Mesothelial cell of epicardium (in vitro differentiated cells): ENCODE results near the gene GPATCH1. TPM values are rescaled to one million over a fixed set of nuclear protein-coding genes. Genes with fewer than 3 reads are reported as not detected.
A peak's percentile ranks its signal among the peaks of the same experiment; 100 is the strongest.

Experiments used
- DNase-seq, 2 experiments: peaks; one replicate each; pipeline ENCODE4 v3.0.0; 2021; ENCODE audit warnings: low spot score in 2 of 2; ENCODE audit not compliant: unreplicated experiment in 2 of 2
- H3K27ac Mint-ChIP-seq: 2 replicates; pipeline ENCODE4 v1.8.0; 2021; ENCODE audit warnings: mixed read lengths
- H3K27me3 Mint-ChIP-seq: 2 replicates; pipeline ENCODE4 v1.8.0; 2021; ENCODE audit warnings: low read depth, mixed read lengths
- H3K36me3 Mint-ChIP-seq: 2 replicates; pipeline ENCODE4 v1.8.0; 2021; ENCODE audit warnings: mixed read lengths
- H3K4me1 Mint-ChIP-seq: 2 replicates; pipeline ENCODE4 v1.8.0; 2021; ENCODE audit warnings: mixed read lengths
- H3K4me3 Mint-ChIP-seq: 2 replicates; pipeline ENCODE4 v1.8.0; 2021; ENCODE audit warnings: mild to moderate bottlenecking, moderate library complexity, mixed read lengths
- H3K9me3 Mint-ChIP-seq: 2 replicates; pipeline ENCODE4 v1.8.0; 2021; ENCODE audit warnings: mixed read lengths
- CTCF ChIP-seq: fragments of 200-600 bp; sonication (generic); IDR thresholded peaks from one replicate; pipeline ENCODE4 v1.5.0; 2021; ENCODE audit warnings: antibody characterized with exemption; ENCODE audit not compliant: unreplicated experiment
- total RNA-seq: library from RNA; stranded (reverse); gene quantifications from 3 replicates; pipeline ENCODE4 v1.2.1, GENCODE V29; 2021

The GPATCH1 gene
- total RNA-seq, 1 donor from 2014 or later = 13.5 TPM

GRCh38 chr19:33139165-33139564 is 58.2 kb downstream of the GPATCH1 start:
- Mint-ChIP-seq H3K4me1 (peaks cover 3% of the 10 kb centered on the region), H3K4me3 (no peak overlapping the region), H3K36me3 (no peaks in the 10 kb centered on the region), H3K27ac (no peak overlapping the region), H3K27me3 (peaks cover 5% of the 10 kb centered on the region), H3K9me3 (no peaks in the 10 kb centered on the region)
- no peak for DNase-seq
- no peak for TF ChIP-seq CTCF

- Mint-ChIP-seq H3K4me1 (peaks cover 3% of the 10 kb centered on the region), H3K27me3 (no peaks in the 10 kb centered on the region), H3K4me3 (no peak overlapping the region), H3K36me3 (no peaks in the 10 kb centered on the region), H3K9me3 (no peaks in the 10 kb centered on the region), H3K27ac (no peak overlapping the region)
- TF ChIP-seq CTCF = peak; percentile 88
- peak; percentile 33 to 70 for DNase-seq
Observed at GRCh38 chr19:33143897-33144405, 63.0 kb downstream of the GPATCH1 start.

GRCh38 chr19:33146209-33146608 is 65.2 kb downstream of the GPATCH1 start:
- Mint-ChIP-seq H3K27ac (no peak overlapping the region), H3K4me1 (peaks cover 3% of the 10 kb centered on the region), H3K4me3 (no peak overlapping the region), H3K9me3 (no peaks in the 10 kb centered on the region), H3K36me3 (no peaks in the 10 kb centered on the region), H3K27me3 (no peaks in the 10 kb centered on the region)
- TF ChIP-seq CTCF = no peak
- DNase-seq = no peak

GRCh38 chr19:33147538-33147937 is 66.6 kb downstream of the GPATCH1 start:
- H3K9me3 Mint-ChIP-seq = no peaks in the 10 kb centered on the region
- H3K36me3 Mint-ChIP-seq = no peaks in the 10 kb centered on the region
- no peaks in the 10 kb centered on the region for H3K27me3 Mint-ChIP-seq
- H3K27ac Mint-ChIP-seq = no peak overlapping the region
- TF ChIP-seq CTCF = no peak
- no peak for DNase-seq
- H3K4me1 Mint-ChIP-seq = peaks cover 3% of the 10 kb centered on the region
- H3K4me3 Mint-ChIP-seq = no peak overlapping the region

- H3K27me3 Mint-ChIP-seq = no peaks in the 10 kb centered on the region
- no peak for TF ChIP-seq CTCF
- DNase-seq = no peak
- H3K4me1 Mint-ChIP-seq = peaks cover 2% of the 10 kb centered on the region
- no peaks in the 10 kb centered on the region for H3K36me3 Mint-ChIP-seq
- no peak overlapping the region for H3K4me3 Mint-ChIP-seq
- no peaks in the 10 kb centered on the region for H3K9me3 Mint-ChIP-seq
- peak overlapping the region; percentile 18 for H3K27ac Mint-ChIP-seq
Observed at GRCh38 chr19:33150852-33151518, 70.0 kb downstream of the GPATCH1 start.
